HG02610 (cell line): Measurements from ENCODE around the gene WNK1.
"Not testable (repeated sequence)": the region's sequence is repeated elsewhere in the genome, so short reads cannot be mapped to it uniquely, and the experiment has no call there.

ENCODE experiments used
- ATAC-seq: cut with Tn5 transposase; IDR thresholded peaks from one replicate; pipeline ENCODE4 v1.9.1; 2021; ENCODE audit warnings: mild to moderate bottlenecking, moderate library complexity; ENCODE audit not compliant: unreplicated experiment

WNK1 gene

DNA sequence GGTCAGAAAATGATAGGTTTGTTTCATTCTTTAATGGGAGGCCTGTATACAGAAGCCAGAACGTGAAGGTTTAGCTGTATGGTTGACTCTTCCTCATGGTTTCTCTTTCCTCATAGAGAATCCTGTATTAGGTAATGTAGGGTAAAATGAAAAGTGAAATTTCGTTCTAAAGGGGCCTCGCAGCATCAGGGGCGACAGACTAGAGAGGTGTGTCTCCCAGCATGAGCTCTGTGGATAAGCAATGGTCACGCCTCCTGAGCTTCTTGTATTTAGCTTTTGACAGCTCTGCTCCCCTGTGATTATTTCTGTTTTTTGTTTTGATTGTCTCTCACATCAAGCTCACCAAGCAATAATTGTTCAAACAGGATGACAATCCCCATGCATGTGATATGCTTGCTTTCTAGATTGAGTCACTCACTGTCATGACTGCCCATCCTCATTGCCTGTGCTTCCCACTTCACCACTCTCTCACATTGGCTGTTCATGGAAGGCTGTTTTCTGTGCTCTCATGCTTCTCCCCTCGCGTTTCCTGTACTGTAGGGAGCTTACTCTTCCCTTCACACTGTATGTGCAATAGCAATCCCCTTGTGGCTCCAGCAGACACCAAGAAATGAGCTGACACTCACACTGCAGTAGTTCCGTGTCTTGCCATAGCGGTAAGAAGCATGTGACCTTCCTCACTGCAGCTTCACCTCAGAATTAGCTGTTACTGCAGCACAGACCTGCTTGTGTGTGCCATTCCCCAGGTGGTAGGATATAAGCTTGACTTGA lies 153.1 kb downstream of the WNK1 start:
- ATAC-seq: no peak

DNA sequence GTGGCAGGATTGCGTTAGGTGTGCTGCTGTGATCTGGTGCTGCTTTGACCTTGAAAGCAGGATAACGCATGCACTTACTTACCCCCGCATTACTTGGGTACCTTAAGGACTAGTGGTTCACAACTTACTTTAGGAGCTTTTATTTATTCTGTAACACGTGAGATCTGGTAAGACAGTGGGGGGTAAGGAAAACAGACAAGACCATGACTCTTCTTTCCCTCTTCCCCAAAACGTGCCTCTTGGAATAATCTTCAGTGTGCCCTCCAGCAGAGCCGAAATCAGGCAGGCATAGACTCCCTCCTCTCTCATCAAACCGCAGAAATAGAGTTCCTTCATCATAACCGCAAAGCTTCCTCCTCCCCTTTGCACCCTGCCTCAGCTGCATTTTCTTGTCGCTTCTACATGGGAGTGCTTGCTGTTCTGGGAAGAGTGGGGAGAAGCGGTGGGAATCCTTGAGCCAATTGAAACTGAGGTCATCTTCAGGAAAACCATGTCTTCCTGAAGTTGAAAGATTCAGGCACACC lies 153.7 kb downstream of the WNK1 start:
- ATAC-seq: no peak

DNA sequence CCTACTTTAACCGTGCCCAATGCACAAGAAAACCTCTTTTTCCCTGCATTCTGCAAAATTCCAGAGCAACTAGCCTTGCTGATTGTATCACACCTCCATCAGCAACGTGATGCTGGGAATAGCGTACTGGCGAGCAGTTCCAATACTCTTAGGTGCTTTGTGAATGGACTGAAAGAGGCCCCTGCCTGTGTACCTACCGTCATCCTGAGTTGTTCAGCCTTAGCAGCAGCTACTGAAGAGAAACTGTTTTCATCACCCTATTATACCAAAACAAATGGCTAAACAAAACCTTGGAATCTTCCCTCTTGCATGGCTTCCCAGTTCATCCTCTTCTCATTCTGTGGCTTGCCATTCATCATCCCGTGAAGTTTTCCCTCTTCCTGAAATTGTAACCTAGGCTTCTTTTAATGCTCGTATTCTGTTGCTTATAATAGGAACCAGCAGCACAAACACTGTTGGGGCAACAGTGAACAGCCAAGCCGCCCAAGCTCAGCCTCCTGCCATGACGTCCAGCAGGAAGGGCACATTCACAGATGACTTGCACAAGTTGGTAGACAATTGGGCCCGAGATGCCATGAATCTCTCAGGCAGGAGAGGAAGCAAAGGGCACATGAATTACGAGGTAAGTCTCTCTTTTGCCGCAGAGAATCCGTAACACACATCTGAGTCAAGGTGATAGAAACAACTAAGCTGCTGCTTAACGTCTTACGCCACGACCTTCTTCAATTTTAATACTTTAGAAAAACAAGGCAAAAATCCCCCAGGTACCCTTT lies 155.2 kb downstream of the WNK1 start:
- no peak for ATAC-seq

DNA sequence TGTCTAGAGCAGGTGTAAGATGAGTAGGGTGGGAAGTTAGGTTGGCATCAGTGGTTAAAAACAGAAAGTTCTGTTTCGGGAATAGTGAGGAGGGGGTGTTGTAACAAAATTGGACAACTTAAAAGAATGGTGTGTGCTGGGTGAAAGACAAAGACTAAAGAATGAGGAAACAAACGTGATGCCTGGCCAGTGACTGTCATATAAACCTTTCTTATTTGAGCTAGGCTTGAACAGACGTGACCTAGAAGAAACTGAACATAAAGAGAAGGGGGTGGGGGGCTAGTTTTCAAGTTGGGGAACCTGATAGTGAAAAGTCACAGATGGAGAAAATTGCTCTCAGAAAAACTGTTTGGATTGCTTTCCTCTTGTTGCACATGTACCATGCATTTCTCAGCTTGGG lies 157.5 kb downstream of the WNK1 start:
- ATAC-seq: no peak

DNA sequence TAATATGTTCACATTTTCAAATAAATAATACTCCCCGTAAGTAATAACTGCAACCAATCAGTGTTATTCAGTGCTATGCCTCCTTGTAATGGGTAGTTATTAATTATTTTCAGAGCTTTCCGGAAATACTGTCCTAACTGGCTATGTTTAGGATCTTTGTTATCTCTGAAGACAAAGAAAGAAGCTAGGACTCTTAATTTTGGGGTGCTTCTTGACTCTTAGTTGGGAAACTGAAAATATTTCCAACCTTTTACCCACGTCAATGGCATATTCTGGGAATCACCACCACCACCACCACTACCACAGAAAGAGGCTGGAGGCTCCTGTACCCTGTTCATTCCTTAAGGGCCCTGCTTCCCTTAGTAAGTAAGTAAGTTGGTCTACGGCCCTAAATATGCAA lies 158.0 kb downstream of the WNK1 start:
- no peak for ATAC-seq

DNA sequence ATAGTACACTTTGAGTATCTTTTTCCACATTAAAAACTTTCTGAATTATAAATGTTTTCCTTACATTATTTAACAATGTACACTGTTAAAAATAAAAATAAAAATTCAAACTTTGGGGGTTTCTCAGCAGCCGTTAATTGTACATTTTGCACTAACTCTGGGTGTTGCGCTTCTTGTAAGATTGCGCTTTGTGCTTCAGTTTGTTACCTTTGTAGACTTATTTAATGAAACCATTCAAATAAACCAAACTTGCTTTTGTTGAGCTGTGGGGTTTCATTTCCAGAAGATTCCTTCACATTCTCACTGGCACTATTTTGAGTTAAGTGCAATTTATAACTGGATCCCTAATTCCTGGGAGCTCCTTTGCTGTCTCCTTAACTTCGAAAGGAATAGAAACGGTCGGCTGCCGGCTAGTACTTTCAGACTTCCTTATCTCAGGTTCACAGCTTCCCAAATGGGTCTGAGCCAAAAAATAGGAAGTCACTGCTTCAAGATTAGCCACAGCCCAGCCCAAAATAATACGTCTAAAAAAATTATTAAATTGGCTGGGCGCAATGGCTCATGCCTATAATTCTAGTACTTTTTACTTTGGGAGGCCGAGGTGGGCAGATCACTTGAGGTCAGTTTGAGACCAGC lies 158.9 kb downstream of the WNK1 start:
- no peak for ATAC-seq

DNA sequence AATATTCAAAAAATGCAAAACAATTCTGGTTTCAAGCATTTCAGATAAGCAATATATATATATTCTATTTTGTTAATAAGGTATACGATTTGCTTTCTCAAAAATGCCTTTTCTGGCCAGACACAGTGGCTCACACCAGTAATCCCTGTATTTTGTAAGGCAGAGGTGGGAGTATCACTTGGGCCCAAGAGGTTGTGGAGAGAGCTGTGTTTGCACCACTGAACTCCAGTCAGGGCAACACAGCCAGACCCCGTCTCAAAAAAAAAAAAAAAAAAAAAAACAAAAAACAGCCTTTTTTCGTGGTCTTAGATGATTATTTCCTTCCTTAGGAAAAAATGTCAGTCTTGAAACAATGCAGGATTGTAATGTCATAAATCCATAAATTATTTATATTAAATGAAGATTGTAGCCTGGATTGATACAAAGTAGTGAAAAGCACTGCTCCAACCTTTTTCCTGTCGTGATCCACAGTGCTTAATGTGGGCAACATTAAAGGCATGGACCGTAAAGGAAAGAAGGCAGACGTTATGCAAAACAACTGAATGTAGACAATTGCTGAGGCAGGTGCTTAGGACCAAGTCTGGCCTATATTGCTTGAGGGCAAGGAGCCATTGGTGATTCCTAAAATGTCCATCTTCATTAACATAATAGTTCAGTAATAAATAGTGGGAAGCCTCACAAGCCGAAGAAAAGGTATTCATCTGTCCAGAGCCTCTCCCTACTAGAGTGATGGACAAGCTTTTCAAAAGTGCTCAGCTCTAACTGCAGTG lies 160.3 kb downstream of the WNK1 start:
- ATAC-seq: no peak

DNA sequence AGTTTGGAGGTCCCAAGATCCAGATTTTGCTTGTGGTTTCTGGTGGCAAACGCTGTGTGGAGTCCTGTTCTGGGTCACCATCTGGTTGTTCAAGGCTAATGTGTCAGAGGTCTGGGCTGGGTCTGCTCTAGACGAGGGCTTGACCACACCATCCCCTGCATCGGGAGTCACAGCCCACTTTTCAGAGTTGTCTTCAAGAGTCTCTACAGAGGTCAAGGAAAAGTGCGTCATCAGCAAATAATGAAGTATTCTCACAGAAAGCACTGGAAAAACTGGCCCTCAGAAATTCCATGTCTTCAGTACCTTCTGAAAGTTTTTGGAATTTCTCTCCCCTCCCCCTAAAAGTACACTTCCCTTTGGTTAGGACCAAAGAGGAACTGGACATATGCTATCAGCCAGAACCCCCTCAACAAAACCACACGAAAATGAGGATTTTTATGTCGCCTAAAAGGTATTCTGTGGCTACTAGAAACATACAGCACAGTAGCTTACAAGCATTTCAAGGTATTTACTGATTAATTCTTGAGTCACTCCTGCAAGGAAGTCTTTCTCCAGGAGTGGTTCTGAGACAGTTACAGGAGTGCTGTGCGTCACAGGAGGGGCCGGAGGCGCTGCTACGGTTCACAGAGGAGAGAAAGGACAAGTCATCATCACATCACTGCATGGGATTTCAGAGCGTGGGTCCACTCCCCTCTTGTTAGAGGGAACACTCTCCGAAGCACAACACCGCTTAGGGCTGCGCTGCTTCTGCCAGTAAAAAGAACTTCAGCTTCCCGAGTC lies 161.7 kb downstream of the WNK1 start:
- no peak for ATAC-seq

DNA sequence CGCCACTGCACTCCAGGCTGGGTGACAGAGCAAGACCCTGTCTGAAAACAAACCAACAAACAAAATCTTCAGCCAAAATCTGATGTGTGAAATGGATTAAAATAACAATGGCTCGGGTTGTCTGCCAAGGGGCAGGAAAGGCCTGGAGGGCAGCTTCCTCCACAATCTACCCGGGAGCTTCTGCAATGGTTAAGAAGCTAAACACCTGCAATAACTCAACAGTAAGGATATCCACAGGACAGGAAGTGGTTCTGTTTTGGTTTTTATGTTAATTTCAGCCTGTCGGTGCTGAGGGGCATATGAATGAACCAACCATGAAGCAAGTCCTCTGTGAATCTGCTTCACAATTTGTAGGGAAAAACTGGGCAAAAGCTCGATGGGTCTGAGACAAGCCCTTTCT lies 162.7 kb downstream of the WNK1 start:
- no peak for ATAC-seq

DNA sequence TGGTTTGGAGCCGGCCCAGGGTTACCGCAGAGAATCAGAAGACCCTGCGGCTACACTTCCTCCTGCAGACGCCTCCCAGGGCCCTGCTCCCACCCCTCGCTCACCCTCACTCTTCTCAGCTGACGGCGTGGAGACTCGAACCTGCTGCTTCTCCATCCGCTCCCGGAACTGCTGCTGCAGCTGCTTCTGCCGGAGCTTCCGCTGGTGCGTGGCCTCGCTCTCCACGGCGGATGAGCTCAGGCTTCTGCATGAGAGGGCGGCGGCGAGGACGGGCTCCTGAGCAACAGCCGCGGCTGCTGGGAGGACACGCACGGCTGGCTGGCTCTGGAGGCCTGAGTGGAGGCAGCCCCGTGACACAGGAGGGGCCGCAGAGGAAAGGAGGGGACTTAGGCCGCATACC lies 163.9 kb downstream of the WNK1 start:
- no peak for ATAC-seq

DNA sequence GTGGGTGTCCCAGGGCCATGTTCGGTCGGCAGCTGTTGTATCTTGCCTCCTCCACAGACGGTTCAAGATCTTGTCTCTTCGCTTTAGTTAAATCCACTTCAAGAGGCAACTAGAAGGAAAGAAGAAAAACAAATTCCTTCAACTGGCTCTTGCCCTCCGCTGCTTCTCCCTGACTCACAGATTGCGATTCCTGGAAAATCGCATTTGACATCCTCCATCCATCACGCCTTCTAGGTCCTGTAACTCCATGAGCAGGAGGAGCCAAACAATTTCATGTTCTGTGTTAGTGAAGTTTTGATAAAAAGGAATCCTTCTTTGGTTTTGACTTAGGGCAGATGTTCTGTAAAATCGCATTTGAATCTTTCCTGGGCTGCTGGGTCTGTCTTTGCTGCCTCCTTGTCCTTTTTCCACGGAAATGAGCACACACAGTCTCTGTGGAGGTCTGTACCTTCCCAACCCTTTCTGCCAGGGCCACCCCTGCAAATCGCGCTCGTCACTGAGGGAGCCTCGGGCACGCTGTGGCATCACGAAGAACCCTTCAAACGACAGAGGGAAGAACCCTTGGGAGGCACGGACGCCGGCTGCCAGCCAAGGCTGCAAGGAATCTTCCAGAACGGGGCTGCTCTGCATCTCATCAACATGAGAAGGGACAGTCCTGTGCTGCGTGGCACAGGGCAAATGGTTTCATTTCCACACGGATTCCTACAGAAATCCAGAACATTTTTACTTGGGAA lies 164.5 kb downstream of the WNK1 start:
- ATAC-seq: no peak

DNA sequence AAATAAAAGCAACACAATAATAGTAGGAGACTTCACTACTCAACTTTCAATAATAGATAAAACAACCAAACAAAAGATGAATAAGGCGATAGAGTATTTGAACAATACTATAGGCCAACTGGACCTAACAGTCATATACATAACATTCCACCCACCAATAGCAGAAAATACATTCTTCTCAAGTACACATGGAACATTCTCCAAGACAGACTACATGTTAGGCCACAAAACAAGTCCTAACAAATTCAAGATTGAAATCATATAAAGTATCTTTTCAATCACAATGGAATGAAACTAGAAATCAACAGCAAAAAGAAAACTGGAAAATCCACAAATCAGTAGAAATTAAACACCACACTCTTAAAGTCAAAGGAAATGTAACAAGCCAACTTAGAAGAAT lies 168.3 kb downstream of the WNK1 start:
- no peak for ATAC-seq

DNA sequence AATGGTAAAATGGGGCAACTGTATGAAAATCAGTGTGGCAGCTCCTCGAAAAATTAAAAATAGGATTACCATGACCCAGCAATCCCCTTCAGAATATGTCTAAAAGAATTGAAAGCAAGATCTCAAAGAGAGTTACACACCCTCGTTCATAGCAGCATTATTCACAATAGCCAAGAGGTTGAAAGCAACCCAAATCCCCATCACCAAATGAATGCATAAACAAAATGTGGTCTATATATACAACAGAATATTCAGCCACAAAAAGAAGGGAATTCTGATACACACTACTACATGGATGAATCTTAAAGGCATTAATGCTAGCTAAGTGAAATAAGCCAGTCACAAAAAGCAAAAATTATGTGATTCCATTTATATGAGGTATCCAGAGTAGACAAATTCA lies 169.9 kb downstream of the WNK1 start:
- ATAC-seq: no peak

DNA sequence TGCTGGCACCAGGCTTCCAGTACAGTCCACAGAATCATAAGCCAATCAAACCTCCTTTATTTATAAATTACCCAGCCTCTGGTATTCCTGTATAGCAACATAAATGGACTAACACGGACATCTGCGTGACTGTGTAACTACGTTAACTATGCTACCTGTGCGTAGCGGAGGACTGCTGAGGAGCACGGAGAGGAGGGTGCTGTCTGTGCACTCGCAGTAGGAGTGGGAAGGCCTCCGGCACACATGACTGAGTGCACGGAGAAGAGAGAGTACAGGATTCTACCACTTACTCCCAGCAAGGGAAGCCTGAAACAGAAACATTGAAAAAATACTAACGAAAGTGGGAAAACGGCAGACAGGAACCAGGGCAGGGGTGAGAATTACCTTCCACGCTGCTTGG lies 174.3 kb downstream of the WNK1 start:
- no peak for ATAC-seq

DNA sequence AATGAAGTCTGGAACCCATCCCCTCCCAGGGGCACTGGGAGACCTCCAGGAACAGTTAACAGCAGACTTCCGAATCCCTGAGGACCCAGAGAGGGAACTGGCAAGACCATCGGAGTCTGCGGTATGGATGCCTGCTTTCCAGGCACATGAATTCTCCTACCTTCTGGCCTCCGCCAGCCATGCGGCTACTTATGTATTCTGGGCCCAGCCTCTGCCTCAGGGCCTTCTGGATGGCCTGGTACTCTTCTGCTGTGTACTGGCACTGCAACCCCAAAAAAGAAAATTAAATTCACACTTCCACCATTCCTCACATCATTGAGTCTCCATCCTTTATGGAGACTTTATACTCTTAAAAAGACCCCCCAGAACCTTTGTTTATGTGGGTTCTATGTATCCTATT lies 178.7 kb downstream of the WNK1 start:
- no peak for ATAC-seq

DNA sequence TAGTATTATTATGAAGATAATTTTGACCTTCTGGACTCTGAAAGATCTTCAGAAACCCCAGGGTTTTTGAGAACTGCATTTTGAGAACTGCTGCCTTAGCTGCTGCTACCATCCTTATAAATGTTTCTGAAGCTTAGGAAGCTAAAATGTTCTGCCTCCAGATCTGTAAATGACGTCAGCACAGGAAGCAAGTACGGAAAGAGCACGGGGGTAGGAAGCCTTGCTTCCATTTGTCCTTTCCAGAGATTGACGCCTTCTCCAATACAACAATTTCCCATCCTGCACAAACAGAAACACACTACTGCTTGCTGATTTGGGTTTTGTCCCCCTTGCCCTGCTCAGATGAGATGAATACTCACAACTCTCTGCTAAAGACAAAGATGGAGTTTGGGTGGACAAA lies 179.2 kb downstream of the WNK1 start:
- ATAC-seq: no peak

DNA sequence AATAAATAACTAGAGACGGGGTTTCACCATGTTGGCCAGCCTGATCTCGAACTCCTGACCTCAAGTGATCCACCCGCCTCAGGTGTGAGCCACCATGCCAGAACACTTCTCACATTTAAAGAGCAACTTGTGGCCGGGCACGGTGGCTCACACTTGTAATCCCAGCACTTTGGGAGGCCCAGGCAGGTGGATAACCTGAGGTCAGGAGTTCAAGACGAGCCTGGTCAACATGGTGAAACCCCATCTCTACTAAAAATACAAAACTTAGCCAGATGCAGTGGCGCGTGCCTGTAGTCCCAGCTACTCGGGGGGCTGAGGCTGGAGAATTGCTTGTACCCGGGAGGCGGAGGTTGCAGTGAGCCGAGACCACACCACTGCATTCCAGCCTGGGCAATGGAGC lies 183.5 kb downstream of the WNK1 start:
- not testable (repeated sequence) for ATAC-seq

DNA sequence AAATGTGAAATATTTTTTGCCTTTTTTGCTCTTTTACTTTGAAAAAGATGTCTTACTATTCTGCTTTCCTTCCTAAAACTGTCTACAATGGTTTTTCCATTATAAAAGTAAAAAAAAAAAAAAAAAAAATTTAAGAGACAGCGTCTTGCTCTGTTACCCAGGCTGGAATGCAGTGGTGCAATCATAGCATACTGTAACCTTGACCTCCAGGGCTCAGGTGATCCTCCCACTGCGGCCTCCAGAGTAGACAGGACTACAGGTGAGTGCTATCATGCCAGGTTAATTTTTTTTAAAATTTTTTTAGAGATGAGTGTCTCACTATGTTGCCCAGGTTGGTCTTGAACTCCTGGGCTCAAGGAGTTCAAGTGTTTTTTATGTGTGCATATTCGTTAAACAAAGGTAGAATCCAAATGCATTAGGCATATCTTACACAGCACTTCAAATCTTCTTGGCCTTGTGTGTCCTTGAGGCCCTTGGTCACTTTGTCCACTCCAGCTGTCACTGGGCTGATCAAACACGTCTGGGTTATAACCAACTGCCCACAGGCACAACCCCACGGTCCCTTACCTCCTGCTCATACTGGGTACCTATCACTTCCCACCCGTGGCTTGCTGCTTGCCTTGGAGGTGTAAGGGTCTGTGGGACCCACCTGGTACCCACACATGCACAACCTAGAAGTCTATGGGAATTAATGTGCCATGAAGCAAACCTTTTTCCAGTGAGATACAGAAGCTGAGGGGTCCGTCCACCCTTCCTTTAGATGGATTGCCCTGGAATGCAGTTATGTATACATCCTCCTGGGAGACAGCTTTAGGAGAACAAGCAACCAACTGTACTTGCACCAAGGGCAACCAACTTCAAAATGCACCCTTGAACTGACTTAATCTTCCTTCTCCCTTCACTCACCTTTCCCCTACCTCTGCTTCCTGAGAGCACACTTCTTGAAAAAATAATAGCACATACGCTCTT lies 184.3 kb downstream of the WNK1 start:
- no peak for ATAC-seq
